ENCODE results near the gene APOM. TPM values are rescaled to one million over a fixed set of nuclear protein-coding genes. Genes with fewer than 3 reads are reported as not detected.
A peak's percentile ranks its signal among the peaks of the same experiment; 100 is the strongest.

APOM gene
- total RNA-seq, 1 donor from 2014 or later: 1.6 TPM

DNA sequence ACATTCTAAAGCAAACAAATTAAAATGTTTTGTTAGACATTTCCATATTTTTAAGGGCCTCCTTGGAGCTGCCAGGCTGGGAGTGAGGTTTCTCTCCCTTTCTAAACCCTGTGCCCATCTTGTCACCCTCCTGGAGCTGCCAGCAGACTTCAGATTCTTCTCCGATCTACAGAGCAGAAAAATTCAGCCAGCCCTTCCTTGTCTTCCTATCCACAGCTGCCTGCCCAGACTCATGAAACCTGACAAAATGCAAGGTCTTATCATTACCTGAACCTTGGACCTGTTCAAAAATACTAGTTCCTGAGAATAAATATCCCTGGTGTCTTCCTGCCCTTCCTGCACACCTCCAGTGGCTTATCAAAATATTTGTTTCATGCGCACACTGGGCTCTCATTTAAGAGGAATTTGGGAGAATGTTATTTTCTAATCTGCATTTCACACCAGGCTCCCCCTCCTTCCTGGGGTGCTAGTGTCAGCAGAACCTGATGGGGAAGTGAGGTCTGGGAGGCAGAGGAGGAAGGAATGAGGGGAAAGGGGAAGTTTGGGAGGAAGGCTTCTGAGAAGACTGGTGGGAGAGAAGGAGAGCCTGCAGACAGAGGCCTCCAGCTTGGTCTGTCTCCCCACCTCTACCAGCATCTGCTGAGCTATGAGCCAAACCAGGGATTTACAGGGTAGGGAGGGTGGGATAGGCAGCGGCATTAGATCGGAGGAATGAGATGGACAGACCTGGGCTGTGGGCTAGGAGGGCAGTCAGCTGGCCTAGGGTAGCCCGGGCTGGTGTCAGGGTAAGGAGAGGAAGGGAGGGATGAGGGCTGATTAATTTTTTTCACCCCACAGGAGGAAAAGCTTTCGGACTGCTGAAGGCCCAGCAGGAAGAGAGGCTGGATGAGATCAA lies 40.8 kb upstream of the APOM start, which contains the start of gene AIF1:
TSS of gene AIF1 (plus strand) at position 551 of the 895 bp plus-strand sequence. CDS start at position 647, 96 bp downstream.
- intact Hi-C loops (cut with DNase I): no loop called here
- Histone ChIP-seq H3K4me3 (peak within 1 kb of the TSS; percentile 42), H3K27ac (peak within 1 kb of the TSS; percentile 56), H3K27me3 (ENCODE audit: low read depth) (no peaks in the 10 kb centered on the region), H3K4me1 (peaks cover 11% of the 10 kb centered on the region), H3K9me3 (no peaks in the 10 kb centered on the region), H3K36me3 (no peaks in the 10 kb centered on the region)
- ATAC-seq: peak; percentile 20 to 40
- no peak for DNase-seq
- TF ChIP-seq, protein P1, sequence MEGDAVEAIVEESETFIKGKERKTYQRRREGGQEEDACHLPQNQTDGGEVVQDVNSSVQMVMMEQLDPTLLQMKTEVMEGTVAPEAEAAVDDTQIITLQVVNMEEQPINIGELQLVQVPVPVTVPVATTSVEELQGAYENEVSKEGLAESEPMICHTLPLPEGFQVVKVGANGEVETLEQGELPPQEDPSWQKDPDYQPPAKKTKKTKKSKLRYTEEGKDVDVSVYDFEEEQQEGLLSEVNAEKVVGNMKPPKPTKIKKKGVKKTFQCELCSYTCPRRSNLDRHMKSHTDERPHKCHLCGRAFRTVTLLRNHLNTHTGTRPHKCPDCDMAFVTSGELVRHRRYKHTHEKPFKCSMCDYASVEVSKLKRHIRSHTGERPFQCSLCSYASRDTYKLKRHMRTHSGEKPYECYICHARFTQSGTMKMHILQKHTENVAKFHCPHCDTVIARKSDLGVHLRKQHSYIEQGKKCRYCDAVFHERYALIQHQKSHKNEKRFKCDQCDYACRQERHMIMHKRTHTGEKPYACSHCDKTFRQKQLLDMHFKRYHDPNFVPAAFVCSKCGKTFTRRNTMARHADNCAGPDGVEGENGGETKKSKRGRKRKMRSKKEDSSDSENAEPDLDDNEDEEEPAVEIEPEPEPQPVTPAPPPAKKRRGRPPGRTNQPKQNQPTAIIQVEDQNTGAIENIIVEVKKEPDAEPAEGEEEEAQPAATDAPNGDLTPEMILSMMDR (IDR thresholded peaks at IDR 0.05): no peak

DNA sequence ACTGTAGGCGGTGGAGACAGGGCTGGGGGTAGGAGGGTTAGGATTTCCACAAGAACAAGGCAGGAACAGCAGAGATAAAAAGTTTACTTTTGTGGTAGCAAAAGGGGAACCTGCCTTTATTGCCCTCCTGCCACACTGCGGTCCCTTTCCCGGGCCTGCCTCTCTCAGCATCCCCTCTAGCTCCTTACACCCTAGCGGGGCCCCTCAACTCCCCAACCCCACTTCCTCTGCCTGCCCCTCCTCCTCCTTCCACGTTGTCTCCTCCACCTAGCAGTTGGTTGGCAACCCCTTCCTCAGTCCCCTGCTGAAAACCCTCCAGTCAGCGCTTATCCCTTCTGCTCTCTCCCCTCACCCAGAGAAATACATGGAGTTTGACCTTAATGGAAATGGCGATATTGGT lies 39.9 kb upstream of the APOM start:
- no peaks in the 10 kb centered on the region for H3K9me3 ChIP-seq
- peak overlapping the region; percentile 56 for H3K27ac ChIP-seq
- H3K4me1 ChIP-seq: peaks cover 11% of the 10 kb centered on the region
- TF ChIP-seq, protein P1 (IDR thresholded peaks at IDR 0.05): no peak
- H3K36me3 ChIP-seq: no peaks in the 10 kb centered on the region
- ATAC-seq (no peak), DNase-seq (no peak)
- peak overlapping the region; percentile 42 for H3K4me3 ChIP-seq
- intact Hi-C loops (cut with DNase I): no loop called here
- H3K27me3 ChIP-seq (ENCODE audit: low read depth): no peaks in the 10 kb centered on the region

DNA sequence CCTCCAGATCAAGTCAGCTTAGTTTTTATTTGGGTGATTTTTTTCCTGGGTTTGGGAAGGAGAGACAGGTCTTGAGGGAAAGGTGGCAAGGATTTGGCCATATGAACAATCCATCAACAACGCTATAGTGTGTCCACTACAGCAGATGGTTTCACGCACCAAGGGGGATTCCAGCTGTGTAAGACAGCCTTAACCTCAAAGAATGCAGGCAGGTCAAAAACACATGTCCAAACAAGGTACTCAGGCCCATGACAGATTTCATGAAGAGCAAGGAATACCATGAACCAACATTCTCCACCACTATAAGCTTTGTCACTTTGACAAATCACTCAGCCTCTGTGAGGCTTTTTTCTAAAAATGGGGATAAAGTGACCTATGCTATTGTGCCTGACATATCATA lies 38.7 kb upstream of the APOM start:
- TF ChIP-seq, protein P1 (IDR thresholded peaks at IDR 0.05): no peak
- Histone ChIP-seq H3K4me3 (no peak overlapping the region), H3K9me3 (no peaks in the 10 kb centered on the region), H3K36me3 (no peaks in the 10 kb centered on the region), H3K4me1 (peaks cover 18% of the 10 kb centered on the region), H3K27me3 (ENCODE audit: low read depth) (no peaks in the 10 kb centered on the region), H3K27ac (no peak overlapping the region)
- intact Hi-C loops (cut with DNase I): no loop called here
- DNase-seq (no peak), ATAC-seq (no peak)

DNA sequence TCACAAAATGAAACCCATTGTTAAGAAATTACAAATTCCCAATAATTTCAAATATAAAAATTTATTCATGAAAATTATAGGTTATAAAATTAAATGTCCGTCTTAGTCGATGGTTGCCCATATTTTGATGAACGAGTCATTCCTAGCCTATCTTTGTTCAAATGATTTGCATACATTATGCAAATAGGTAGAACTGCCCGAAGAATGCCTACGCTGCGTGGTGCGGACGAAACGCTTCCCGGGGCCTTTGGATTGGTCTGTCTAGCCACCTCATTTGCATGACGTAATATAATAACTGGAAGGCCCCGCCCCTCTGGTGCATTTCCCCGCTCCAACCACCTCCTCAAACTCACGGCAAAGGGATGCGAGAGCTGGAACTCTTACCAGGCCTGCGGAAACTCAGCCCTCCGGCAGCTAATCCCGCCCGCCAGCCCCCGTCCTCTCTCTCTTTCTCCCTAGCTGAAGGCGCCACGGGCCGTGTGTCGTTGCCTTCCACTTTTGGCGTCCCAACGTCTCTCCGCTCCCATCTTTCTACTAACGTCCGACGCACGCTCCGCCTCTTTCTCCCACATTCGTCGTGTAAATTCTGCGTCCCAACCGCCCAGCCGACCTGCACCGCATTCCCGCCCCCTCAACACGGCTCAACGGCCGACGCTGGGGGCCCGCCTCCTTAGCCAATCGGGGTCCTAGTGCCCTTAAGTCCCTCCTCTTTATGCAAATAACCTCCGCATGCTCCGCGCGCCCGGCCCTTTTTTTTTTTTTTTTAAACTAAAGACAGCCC lies 35.7 kb upstream of the APOM start:
- TF ChIP-seq, protein P1 (IDR thresholded peaks at IDR 0.05): no peak
- ATAC-seq: peak; percentile 96
- Histone ChIP-seq H3K4me3 (peak overlapping the region; percentile 80), H3K9me3 (no peaks in the 10 kb centered on the region), H3K4me1 (peaks cover 22% of the 10 kb centered on the region), H3K27me3 (ENCODE audit: low read depth) (no peaks in the 10 kb centered on the region), H3K27ac (peak overlapping the region; percentile 97), H3K36me3 (peaks cover 28% of the 10 kb centered on the region)
- intact Hi-C loops (cut with DNase I): no loop called here
- DNase-seq: peak; percentile 99

DNA sequence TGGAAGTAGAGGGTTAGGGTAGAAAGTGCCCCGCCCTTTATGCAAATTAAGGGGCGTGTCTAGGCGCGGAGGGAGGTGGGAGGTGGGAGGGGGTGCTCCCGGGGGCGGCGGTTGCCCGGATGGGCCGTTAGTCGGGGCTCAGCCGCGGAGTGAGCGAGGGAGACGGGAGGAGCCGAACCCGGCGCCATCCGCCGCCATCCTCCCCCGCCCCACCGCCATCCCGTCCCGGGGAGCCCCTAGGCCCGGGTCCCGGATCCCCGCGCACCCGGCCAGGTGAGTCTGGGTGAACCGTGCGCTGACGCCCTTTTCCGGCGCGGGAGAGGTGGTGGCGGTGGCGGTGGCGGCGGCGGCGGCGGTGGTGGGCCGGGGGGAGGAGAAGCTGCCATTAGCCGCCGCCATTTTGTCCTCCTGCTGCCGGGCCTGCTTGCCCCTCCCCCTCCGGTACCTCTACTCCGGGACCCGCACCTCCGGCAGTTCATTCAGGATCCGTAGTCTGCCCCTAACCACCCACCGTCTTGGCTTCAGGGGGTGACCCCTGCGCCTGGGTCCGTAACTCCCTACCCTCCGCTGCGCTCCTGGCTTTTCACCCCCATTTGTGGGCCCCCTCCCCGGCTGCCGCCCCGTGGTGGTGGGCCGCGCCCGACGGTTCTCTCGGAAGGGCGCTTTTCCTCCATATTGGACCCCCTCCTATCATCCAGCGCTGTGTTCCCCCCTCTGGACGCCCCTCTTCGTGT lies 34.9 kb upstream of the APOM start, which contains the start of gene PRRC2A:
TSS of gene PRRC2A (plus strand) at position 130 of the 734 bp plus-strand sequence. CDS start 2,075 bp downstream, outside the sequence.
- Histone ChIP-seq H3K27me3 (ENCODE audit: low read depth) (no peaks in the 10 kb centered on the region), H3K27ac (peak within 1 kb of the TSS; percentile 97), H3K4me1 (peaks cover 22% of the 10 kb centered on the region), H3K36me3 (peaks cover 35% of the 10 kb centered on the region), H3K9me3 (no peaks in the 10 kb centered on the region), H3K4me3 (peak within 1 kb of the TSS; percentile 80)
- ATAC-seq (peak; percentile 68 to 95), DNase-seq (no peak)
- intact Hi-C loops (cut with DNase I): no loop called here
- TF ChIP-seq, protein P1 (IDR thresholded peaks at IDR 0.05): no peak
